Right lobe of liver (tissue), 4 donors: Measurements from ENCODE around the gene GPR39.

Source experiments
- CTCF ChIP-seq, 4 donors: fragments of 200-600 bp in 3 of 4; fragments of 450-650 bp in 1 of 4; IDR thresholded peaks; one replicate each; pipeline versions ENCODE4 v1.5.1 to v1.8.0; 2016 to 2022; ENCODE audit warnings: antibody characterized with exemption in 4 of 4, mild to moderate bottlenecking in 2 of 4
- POLR2A ChIP-seq: fragments of 450-650 bp; IDR thresholded peaks from one replicate; pipeline ENCODE4 v1.6.1; 2017; ENCODE audit warnings: antibody characterized with exemption, mild to moderate bottlenecking
- donor health status: DM: no; HTN: no; CAD: no.
- donor health status: DM: no; HTN: no; CAD: no.
- donor health status: DM: no; HTN: yes; CAD: no.

GRCh38 chr2:132497591-132497990 is 81.0 kb downstream of the GPR39 start:
- TF ChIP-seq CTCF (IDR thresholded peaks at IDR 0.05) (no peak), POLR2A (no peak)
